HCT116 (cell line): ENCODE data around the gene OXCT1.

Source experiments
- CEBPB ChIP-seq: IDR thresholded peaks from 2 replicates; pipeline ENCODE4 v1.6.1; 2012; ENCODE audit warnings: low read depth
- EGR1 ChIP-seq: IDR thresholded peaks from 2 replicates; pipeline ENCODE4 v1.6.1; 2012; ENCODE audit warnings: low read depth
- EZH2 ChIP-seq: fragments of 200-600 bp; sonication (generic); IDR thresholded peaks from 2 replicates; pipeline ENCODE4 v1.6.1; 2017; ENCODE audit warnings: antibody characterized with exemption, mixed run types
- MAX ChIP-seq: IDR thresholded peaks from 2 replicates; pipeline ENCODE4 v1.6.1; 2012
- POLR2AphosphoS5 ChIP-seq: IDR thresholded peaks from 2 replicates; pipeline ENCODE4 v1.6.1; 2011; ENCODE audit warnings: mild to moderate bottlenecking, low read depth, low read length, moderate library complexity
- RAD21 ChIP-seq: IDR thresholded peaks from 2 replicates; pipeline ENCODE4 v1.6.1; 2012; ENCODE audit warnings: low read depth, mild to moderate bottlenecking
- REST ChIP-seq: IDR thresholded peaks from 2 replicates; pipeline ENCODE4 v1.6.1; 2012; ENCODE audit warnings: low read depth
- SIN3A ChIP-seq: IDR thresholded peaks from 2 replicates; pipeline ENCODE4 v1.6.1; 2012; ENCODE audit warnings: low read depth
- SP1 ChIP-seq: IDR thresholded peaks from 2 replicates; pipeline ENCODE4 v1.6.1; 2012; ENCODE audit warnings: low read depth
- SRF ChIP-seq: IDR thresholded peaks from 2 replicates; pipeline ENCODE4 v1.6.1; 2012; ENCODE audit warnings: low read depth
- YY1 ChIP-seq: IDR thresholded peaks from 2 replicates; pipeline ENCODE4 v1.6.1; 2011; ENCODE audit warnings: low read length, low read depth, moderate library complexity, mild to moderate bottlenecking; ENCODE audit not compliant: insufficient replicate concordance; ENCODE audit errors: extremely low read depth
- ZFX ChIP-seq: fragments of 450-650 bp; IDR thresholded peaks from 2 replicates; pipeline ENCODE4 v1.6.1; 2017
- TF ChIP-seq, protein P1 (sequence below), 3 experiments: fragments of 200-600 bp in 1 of 3; sonication (generic) in 1 of 3; IDR thresholded peaks in 2 of 3; conservative IDR thresholded peaks in 1 of 3; 2 replicates each; pipeline ENCODE4 v1.5.1; 2012 to 2017; ENCODE audit warnings: low read depth in 2 of 3, low read length in 2 of 3, antibody characterized with exemption in 1 of 3, borderline replicate concordance in 1 of 3, control low read depth in 1 of 3, mild to moderate bottlenecking in 1 of 3, mixed read lengths in 1 of 3, mixed run types in 1 of 3, moderate library complexity in 1 of 3; ENCODE audit not compliant: insufficient read depth in 1 of 3
- TF ChIP-seq, protein P2 (sequence below): IDR thresholded peaks from 2 replicates; pipeline ENCODE4 v1.6.1; 2012

DNA sequence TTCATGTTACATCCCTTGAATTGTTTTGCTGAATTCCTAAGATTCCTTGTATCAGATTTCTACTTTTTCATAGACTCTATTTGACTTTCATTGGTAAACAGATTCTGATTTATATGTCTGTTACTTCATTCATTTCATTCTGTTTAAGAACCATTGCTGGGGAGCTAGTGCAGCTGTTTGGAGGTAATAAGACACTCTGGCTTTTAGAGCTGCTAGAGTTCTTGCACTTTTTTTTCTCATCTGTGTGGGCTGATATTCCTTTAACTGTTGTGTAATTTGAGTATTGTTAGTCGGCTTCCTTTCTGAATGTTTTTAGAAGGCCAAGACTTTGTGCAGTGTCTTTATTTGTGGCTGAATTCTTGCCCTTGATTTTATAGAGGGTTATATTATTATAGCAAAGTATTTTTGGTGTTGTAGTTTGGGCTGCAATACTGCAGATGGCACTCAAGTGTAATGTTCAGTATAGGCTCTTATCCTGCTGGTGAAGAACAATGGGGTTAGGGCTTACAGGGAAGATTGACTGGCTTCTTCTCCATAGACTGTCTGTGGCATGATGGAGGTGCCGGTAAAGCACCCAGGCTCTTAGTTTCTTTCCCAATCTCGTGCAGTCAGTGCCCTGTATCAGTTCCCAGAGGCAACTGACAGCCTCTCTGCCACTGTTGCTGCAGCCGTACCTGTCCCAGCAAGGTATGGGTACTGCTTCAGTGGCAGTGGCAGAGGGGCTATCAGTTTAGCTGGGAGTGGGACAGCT is 162.2 kb downstream of the OXCT1 start:
- no peak for TF ChIP-seq ZFX
- TF ChIP-seq, protein P1, sequence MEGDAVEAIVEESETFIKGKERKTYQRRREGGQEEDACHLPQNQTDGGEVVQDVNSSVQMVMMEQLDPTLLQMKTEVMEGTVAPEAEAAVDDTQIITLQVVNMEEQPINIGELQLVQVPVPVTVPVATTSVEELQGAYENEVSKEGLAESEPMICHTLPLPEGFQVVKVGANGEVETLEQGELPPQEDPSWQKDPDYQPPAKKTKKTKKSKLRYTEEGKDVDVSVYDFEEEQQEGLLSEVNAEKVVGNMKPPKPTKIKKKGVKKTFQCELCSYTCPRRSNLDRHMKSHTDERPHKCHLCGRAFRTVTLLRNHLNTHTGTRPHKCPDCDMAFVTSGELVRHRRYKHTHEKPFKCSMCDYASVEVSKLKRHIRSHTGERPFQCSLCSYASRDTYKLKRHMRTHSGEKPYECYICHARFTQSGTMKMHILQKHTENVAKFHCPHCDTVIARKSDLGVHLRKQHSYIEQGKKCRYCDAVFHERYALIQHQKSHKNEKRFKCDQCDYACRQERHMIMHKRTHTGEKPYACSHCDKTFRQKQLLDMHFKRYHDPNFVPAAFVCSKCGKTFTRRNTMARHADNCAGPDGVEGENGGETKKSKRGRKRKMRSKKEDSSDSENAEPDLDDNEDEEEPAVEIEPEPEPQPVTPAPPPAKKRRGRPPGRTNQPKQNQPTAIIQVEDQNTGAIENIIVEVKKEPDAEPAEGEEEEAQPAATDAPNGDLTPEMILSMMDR (IDR thresholded peaks at IDR 0.05 in 2 of 3, conservative IDR thresholded peaks at IDR 0.05 in 1 of 3; ENCODE audit: borderline replicate concordance in 1 of 3, insufficient read depth in 1 of 3, low read depth in 2 of 3, low read length in 2 of 3), result peak; percentile 39 to 64 (median 59); a peak in 5 of 6 replicates
- no peak for TF ChIP-seq SRF
- TF ChIP-seq REST, result no peak
- TF ChIP-seq SIN3A, result no peak
- TF ChIP-seq CEBPB, result no peak
- TF ChIP-seq MAX, result no peak
- TF ChIP-seq EGR1, result no peak
- peak; percentile 75 for TF ChIP-seq RAD21
- no peak for TF ChIP-seq EZH2
- TF ChIP-seq, protein P2, sequence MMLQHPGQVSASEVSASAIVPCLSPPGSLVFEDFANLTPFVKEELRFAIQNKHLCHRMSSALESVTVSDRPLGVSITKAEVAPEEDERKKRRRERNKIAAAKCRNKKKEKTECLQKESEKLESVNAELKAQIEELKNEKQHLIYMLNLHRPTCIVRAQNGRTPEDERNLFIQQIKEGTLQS, result no peak
- no peak for TF ChIP-seq POLR2AphosphoS5
- no peak for TF ChIP-seq SP1
- no peak for TF ChIP-seq YY1
